A549 (cell line): ENCODE data around the gene PAQR5. TPM values are rescaled to one million over a fixed set of nuclear protein-coding genes. Genes with fewer than 3 reads are reported as not detected.

Source experiments
- ATAC-seq, 2 experiments: fragments of 200-7000 bp in 1 of 2; fragments of >200 bp in 1 of 2; cut with Nextera tagmentation in 1 of 2; cut with Tn5 transposase in 1 of 2; 3 replicates each; pipeline versions ENCODE4 v1.8.0 to v1.9.1; 2018 to 2020; ENCODE audit warnings: mild to moderate bottlenecking in 1 of 2, moderate library complexity in 1 of 2
- CTCF ChIA-PET: fragments of 300-600 bp; sonication (Branson Sonifier 250); formaldehyde crosslinking; extraction: SDS; loops from one replicate; lab custom pipeline; 2021; ENCODE audit warnings: antibody characterized with exemption, inconsistent platforms; lab: Yijun Ruan, JAX
- POLR2A ChIA-PET: fragments of 350-600 bp; formaldehyde crosslinking; extraction: SDS; loops from one replicate; lab custom pipeline; 2021; ENCODE audit warnings: antibody characterized with exemption, inconsistent platforms; lab: Yijun Ruan, JAX
- DNase-seq, 2 experiments: peaks; one replicate each; pipeline versions ENCODE4 v3.0.0 to v3.0.0-alpha.2; 2011 to 2016; ENCODE audit warnings: low read depth in 1 of 2, low spot score in 1 of 2
- FAIRE-seq: peaks from 2 replicates; lab custom pipeline; 2011; peaks lifted over from hg19 to GRCh38; lab: Jason Lieb, UNC
- H3K27ac ChIP-seq, 2 experiments: fragments of >200 bp; sonication (Bioruptor Twin); formaldehyde crosslinking; 3 replicates each; pipeline ENCODE4 v1.5.1; 2016 to 2017
- H3K4me1 ChIP-seq: fragments of >200 bp; sonication (Bioruptor Twin); formaldehyde crosslinking; 3 replicates; pipeline ENCODE4 v1.6.1; 2016
- H3K4me2 ChIP-seq: fragments of >200 bp; sonication (Bioruptor Twin); formaldehyde crosslinking; 3 replicates; pipeline ENCODE4 v1.6.1; 2016
- H3K4me3 ChIP-seq: fragments of >200 bp; sonication (Bioruptor Twin); formaldehyde crosslinking; 3 replicates; pipeline ENCODE4 v1.5.1; 2016
- H3K9me3 ChIP-seq: fragments of >200 bp; sonication (Bioruptor Twin); formaldehyde crosslinking; 3 replicates; pipeline ENCODE4 v1.6.1; 2016
- BHLHE40 ChIP-seq: IDR thresholded peaks from 2 replicates; pipeline ENCODE4 v1.6.1; 2012; ENCODE audit warnings: low read depth, low read length, inconsistent platforms
- CBX8 ChIP-seq: fragments of 200-600 bp; sonication (generic); IDR thresholded peaks from 2 replicates; pipeline ENCODE4 v1.6.1; 2016
- CEBPB ChIP-seq, 2 experiments: fragments of >200 bp in 1 of 2; sonication (Bioruptor Twin) in 1 of 2; formaldehyde crosslinking in 1 of 2; IDR thresholded peaks; 2 replicates each; pipeline ENCODE4 v1.6.1; 2012 to 2016
- CHD2 ChIP-seq: fragments of 150-350 bp; IDR thresholded peaks from 2 replicates; pipeline ENCODE4 v1.6.1; 2014; ENCODE audit warnings: low read length; ENCODE audit not compliant: partially characterized antibody
- CHD4 ChIP-seq: fragments of 200-600 bp; sonication (generic); IDR thresholded peaks from 2 replicates; pipeline ENCODE4 v1.6.1; 2016; ENCODE audit warnings: antibody characterized with exemption, mild to moderate bottlenecking, borderline replicate concordance
- CTCF ChIP-seq: fragments of >200 bp; sonication (Bioruptor Twin); formaldehyde crosslinking; IDR thresholded peaks from 3 replicates; pipeline ENCODE4 v1.5.1; 2016
- EHMT2 ChIP-seq: fragments of 200-600 bp; sonication (generic); IDR thresholded peaks from 2 replicates; pipeline ENCODE4 v1.6.1; 2016; ENCODE audit warnings: antibody characterized with exemption, low read depth, mild to moderate bottlenecking, moderate library complexity
- FOSB ChIP-seq: fragments of 250-450 bp; sonication (Bioruptor Pico); IDR thresholded peaks from 2 replicates; pipeline ENCODE4 v1.5.0; 2020; ENCODE audit warnings: mild to moderate bottlenecking, moderate library complexity
- FOSL2 ChIP-seq, 2 experiments: fragments of 450-650 bp in 1 of 2; fragments of >200 bp in 1 of 2; sonication (Bioruptor Twin) in 1 of 2; formaldehyde crosslinking; IDR thresholded peaks; 2 replicates each; pipeline versions ENCODE4 v1.5.0 to v1.6.1; 2016 to 2020; ENCODE audit warnings: mild to moderate bottlenecking in 1 of 2, moderate library complexity in 1 of 2
- GATA3 ChIP-seq: IDR thresholded peaks from 2 replicates; pipeline ENCODE4 v1.6.1; 2012; ENCODE audit warnings: borderline replicate concordance
- JUNB ChIP-seq: fragments of >200 bp; sonication (Bioruptor Twin); formaldehyde crosslinking; IDR thresholded peaks from 2 replicates; pipeline ENCODE4 v1.6.1; 2016
- MAFK ChIP-seq: fragments of 450-650 bp; IDR thresholded peaks from 2 replicates; pipeline ENCODE4 v1.6.1; 2014; ENCODE audit not compliant: partially characterized antibody
- MYC ChIP-seq: IDR thresholded peaks from 2 replicates; pipeline ENCODE4 v1.6.1; 2012; ENCODE audit warnings: mild to moderate bottlenecking, inconsistent platforms, low read length, improper control_type of control experiment, borderline replicate concordance
- PHF8 ChIP-seq: fragments of 200-600 bp; sonication (generic); IDR thresholded peaks from 2 replicates; pipeline ENCODE4 v1.6.1; 2016; ENCODE audit warnings: low read depth, mild to moderate bottlenecking, antibody characterized with exemption, moderate library complexity, borderline replicate concordance
- POLR2A ChIP-seq: IDR thresholded peaks from 2 replicates; pipeline ENCODE4 v1.6.1; 2012; ENCODE audit warnings: mild to moderate bottlenecking, low read length
- RARB ChIP-seq: fragments of 250-450 bp; sonication (Bioruptor Pico); IDR thresholded peaks from 2 replicates; pipeline ENCODE4 v1.8.0; 2021; ENCODE audit warnings: mild to moderate bottlenecking, moderate library complexity
- TFCP2L1 ChIP-seq: fragments of 250-450 bp; sonication (Bioruptor Pico); IDR thresholded peaks from 2 replicates; pipeline ENCODE4 v1.5.0; 2021; ENCODE audit warnings: mild to moderate bottlenecking
- TP53 ChIP-seq: fragments of 250-450 bp; sonication (Bioruptor Pico); IDR thresholded peaks from 2 replicates; pipeline ENCODE4 v1.5.0; 2021; ENCODE audit warnings: mild to moderate bottlenecking, moderate library complexity
- ZFP36 ChIP-seq: fragments of 450-650 bp; IDR thresholded peaks from 2 replicates; pipeline ENCODE4 v1.6.1; 2014; ENCODE audit warnings: borderline replicate concordance; ENCODE audit not compliant: partially characterized antibody
- WGBS: methylation state at CpG from one replicate; pipeline ENCODE4 v1.1.6; 2017; ENCODE audit errors: missing lambda C conversion rate; 5-methylcytosine and 5-hydroxymethylcytosine counted together
- polyA plus RNA-seq, 4 experiments: library from polyadenylated mRNA; depleted of rRNA in 3 of 4; stranded (reverse); fragments of >200 nt; fragmentation: RNase III in 1 of 4; extraction: RNeasy Plus Mini Kit Qiagen cat#74134 plus additional on column Dnase treatment in 1 of 4; gene quantifications; 2 replicates in 3 of 4; 3 replicates in 1 of 4; pipeline ENCODE4 v1.2.3, GENCODE V29; 2011 to 2017
- TF ChIP-seq, protein P1 (sequence below): fragments of 250-450 bp; sonication (Bioruptor Pico); IDR thresholded peaks from 2 replicates; pipeline ENCODE4 v1.5.0; 2020; ENCODE audit warnings: low read depth, mild to moderate bottlenecking, moderate library complexity
- TF ChIP-seq, protein P2 (sequence below): IDR thresholded peaks from 2 replicates; pipeline ENCODE4 v1.6.1; 2012

PAQR5 gene
- polyA plus RNA-seq, 2 of the 4 experiments (the other 2 are of a cell fraction), result 104 to 114 TPM

DNA sequence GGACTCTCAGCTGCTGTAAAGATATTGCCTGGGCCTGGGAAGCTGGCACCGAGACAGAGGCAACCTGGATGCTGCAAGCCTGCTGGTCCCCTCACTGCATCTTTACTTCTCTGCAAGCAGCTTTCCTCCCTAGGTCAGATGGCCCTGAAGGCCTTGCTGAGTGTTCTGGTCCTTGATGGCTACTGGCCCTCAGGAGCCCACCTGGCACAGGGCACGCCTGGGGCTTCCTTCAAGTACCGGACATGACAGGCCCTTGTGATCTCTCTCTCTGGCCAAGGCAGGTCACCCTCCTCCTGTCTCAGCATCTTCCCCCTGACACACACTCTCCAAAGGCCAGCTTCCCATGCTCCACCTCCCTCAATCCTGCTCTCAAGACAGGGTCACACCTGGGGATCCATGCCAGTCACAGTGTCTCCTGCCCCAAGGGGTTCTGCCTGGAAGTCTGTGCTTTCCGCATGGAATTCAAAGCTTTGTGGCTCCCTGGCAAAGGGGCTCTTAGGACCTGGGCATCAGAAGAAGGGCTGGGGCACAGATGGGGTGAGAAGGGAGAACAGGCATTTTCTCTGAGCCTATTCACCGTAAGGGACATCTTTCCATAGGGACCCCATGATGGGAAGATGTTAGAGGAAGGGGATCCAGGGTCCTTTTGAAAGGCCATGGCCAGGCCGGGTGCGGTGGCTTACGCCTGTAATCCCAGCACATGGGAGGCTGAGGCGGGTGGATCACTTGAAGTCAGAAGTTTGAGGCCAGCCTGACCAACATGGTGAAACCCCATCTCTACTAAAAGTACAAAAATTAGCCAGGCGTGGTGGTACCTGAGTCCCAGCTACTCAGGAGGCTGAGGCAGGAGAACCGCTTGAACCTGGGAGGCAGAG, 4.7 kb upstream of the PAQR5 start (continued):
- TF ChIP-seq, protein P1, sequence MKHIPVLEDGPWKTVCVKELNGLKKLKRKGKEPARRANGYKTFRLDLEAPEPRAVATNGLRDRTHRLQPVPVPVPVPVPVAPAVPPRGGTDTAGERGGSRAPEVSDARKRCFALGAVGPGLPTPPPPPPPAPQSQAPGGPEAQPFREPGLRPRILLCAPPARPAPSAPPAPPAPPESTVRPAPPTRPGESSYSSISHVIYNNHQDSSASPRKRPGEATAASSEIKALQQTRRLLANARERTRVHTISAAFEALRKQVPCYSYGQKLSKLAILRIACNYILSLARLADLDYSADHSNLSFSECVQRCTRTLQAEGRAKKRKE (CRISPR knock-in tag), result no peak
- TF ChIP-seq TP53 (CRISPR knock-in tag), result no peak
- TF ChIP-seq, protein P2, sequence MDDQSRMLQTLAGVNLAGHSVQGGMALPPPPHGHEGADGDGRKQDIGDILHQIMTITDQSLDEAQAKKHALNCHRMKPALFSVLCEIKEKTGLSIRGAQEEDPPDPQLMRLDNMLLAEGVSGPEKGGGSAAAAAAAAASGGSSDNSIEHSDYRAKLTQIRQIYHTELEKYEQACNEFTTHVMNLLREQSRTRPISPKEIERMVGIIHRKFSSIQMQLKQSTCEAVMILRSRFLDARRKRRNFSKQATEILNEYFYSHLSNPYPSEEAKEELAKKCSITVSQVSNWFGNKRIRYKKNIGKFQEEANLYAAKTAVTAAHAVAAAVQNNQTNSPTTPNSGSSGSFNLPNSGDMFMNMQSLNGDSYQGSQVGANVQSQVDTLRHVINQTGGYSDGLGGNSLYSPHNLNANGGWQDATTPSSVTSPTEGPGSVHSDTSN, result no peak
- no peak for TF ChIP-seq MAFK
- TF ChIP-seq BHLHE40, result no peak
- TF ChIP-seq GATA3, result no peak
- TF ChIP-seq CEBPB (IDR thresholded peaks at IDR 0.05), result no peak

- no peak for TF ChIP-seq CTCF
- no peak for TF ChIP-seq JUNB
- no peak for TF ChIP-seq MAFK
- TF ChIP-seq ZFP36, result peak; percentile 12
- TF ChIP-seq TFCP2L1 (CRISPR knock-in tag), result no peak
- TF ChIP-seq FOSB, result no peak
- no peak for TF ChIP-seq PHF8
- TF ChIP-seq EHMT2, result no peak
- 94% methylated on average over 6 of the region's 6 CpGs for WGBS
- DNase-seq, result no peak
- ChIA-PET POLR2A (no interaction called here), CTCF (interaction anchor here (1.4 to 2.4 kb wide), 4 partner anchors 20 to 238 kb away, joined by 3 to 13 read pairs (median 6); no protein-coding TSS in a partner anchor)
- peaks cover 16% of the 10 kb centered on the region for H3K4me1 ChIP-seq
- no peak for ATAC-seq
- H3K9me3 ChIP-seq, result no peaks in the 10 kb centered on the region
- 0 out of 6 replicates have a peak overlapping the region, but pooled peaks of 1 of the 2 experiments have one; percentile 96 for H3K27ac ChIP-seq
- no peak overlapping the region for H3K4me2 ChIP-seq
- no peak for FAIRE-seq
- no peak overlapping the region for H3K4me3 ChIP-seq
Observed at GRCh38 chr15:69296606-69297005, 2.1 kb upstream of the PAQR5 start.

DNA sequence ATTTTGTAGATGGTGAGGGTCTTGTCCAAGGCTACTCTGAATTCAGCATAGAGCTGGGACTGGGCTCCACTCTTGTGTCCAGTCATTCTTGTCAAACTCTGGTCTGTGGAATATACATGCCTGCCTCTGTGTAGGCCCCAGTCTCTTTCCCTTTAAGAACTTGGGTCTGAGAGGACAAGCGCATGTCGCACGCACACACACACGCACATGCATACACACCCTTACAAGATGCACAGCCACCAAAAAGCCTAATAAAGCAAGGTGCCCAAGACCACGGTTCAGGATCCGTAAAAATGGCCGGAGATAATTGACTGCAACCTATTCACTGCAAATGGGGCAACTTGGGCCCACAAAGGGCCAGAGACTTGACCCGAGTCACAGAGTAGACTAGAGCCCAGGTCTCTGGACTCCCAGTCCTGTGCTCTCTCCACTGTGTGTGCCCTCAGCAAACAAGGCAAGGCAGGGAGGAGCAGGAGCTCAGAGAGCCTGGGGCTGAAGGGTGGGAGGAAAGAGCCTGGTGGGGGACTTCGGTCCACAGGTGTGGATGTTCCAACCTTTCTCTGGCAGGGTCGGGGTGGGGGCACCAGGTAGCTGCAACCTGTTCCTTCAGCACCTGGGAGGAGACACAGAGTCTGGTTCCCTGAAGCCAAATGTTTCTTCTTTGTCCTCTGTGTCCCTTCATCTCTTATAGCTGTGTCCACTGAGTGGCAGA, 914 bp upstream of the PAQR5 start:
- Histone ChIP-seq H3K4me2 (peak overlapping the region; percentile 86), H3K4me3 (no peak overlapping the region; the same call in 2 of the 3 replicates), H3K4me1 (peaks cover 28% of the 10 kb centered on the region), H3K27ac (peak overlapping the region; percentile 94 to 96), H3K9me3 (no peaks in the 10 kb centered on the region)
- DNase-seq (peak in 1 of 2 experiments; percentile 52), FAIRE-seq (peak; percentile 39), ATAC-seq (no peak; a peak in 1 of 6 replicates)
- CTCF ChIA-PET, result interaction anchor here (0.7 to 2.1 kb wide), 9 partner anchors 20 to 239 kb away, joined by 3 to 6 read pairs (median 3); no protein-coding TSS in a partner anchor
- POLR2A ChIA-PET, result interaction anchor here (1.0 kb wide), 1 partner anchor 137 kb away, joined by 7 read pairs; the partner anchor contains the start of gene GLCE
- TF ChIP-seq CHD2, result no peak
- no peak for TF ChIP-seq FOSL2 (IDR thresholded peaks at IDR 0.05)
- no peak for TF ChIP-seq FOSL2 (CRISPR knock-in tag; IDR thresholded peaks at IDR 0.05)
- TF ChIP-seq CHD4, result no peak
- no peak for TF ChIP-seq MYC
- TF ChIP-seq RARB (CRISPR knock-in tag), result no peak
- no peak for TF ChIP-seq CBX8
- no peak for TF ChIP-seq POLR2A
- WGBS, result 78% methylated on average over 10 of the region's 10 CpGs
